HepG2 (cell line): ENCODE data around the gene STRADA. TPM values are rescaled to one million over a fixed set of nuclear protein-coding genes. Genes with fewer than 3 reads are reported as not detected.

Experiments
- ATF4 ChIP-seq, 2 experiments: fragments of 450-650 bp in 1 of 2; sonication (generic) in 1 of 2; formaldehyde crosslinking; IDR thresholded peaks; 2 replicates each; pipeline versions ENCODE4 v1.5.0 to v1.8.0; 2020 to 2022; ENCODE audit warnings: mild to moderate bottlenecking in 1 of 2, missing genetic modification reagents in 1 of 2
- JUND ChIP-seq: sonication (generic); formaldehyde crosslinking; IDR thresholded peaks from 2 replicates; pipeline ENCODE4 v1.8.0; 2022; ENCODE audit warnings: mild to moderate bottlenecking, missing genetic modification reagents
- KLF6 ChIP-seq: IDR thresholded peaks from 2 replicates; pipeline ENCODE4 v1.8.0; 2016; ENCODE audit warnings: missing biosample characterization, missing genetic modification reagents
- MED13 ChIP-seq: sonication (generic); formaldehyde crosslinking; IDR thresholded peaks from 2 replicates; pipeline ENCODE4 v1.5.0; 2020; ENCODE audit warnings: missing genetic modification reagents
- MIER2 ChIP-seq: IDR thresholded peaks from 2 replicates; pipeline ENCODE4 v1.6.1; 2016; ENCODE audit warnings: missing biosample characterization, missing genetic modification reagents
- PITX1 ChIP-seq: sonication (generic); formaldehyde crosslinking; IDR thresholded peaks from 2 replicates; pipeline ENCODE4 v1.5.1; 2020; ENCODE audit warnings: mild to moderate bottlenecking, missing genetic modification reagents
- PRMT3 ChIP-seq: sonication (generic); formaldehyde crosslinking; IDR thresholded peaks from 2 replicates; pipeline ENCODE4 v1.8.1; 2022; ENCODE audit warnings: low read depth, mild to moderate bottlenecking, moderate library complexity, missing genetic modification reagents, borderline replicate concordance
- ZBTB43 ChIP-seq: sonication (generic); formaldehyde crosslinking; conservative IDR thresholded peaks from 2 replicates; pipeline ENCODE4 v1.4.0; 2020; ENCODE audit warnings: missing genetic modification reagents
- ZNF224 ChIP-seq: sonication (generic); formaldehyde crosslinking; IDR thresholded peaks from 2 replicates; pipeline ENCODE4 v1.5.0; 2020; ENCODE audit warnings: mild to moderate bottlenecking, missing genetic modification reagents
- ZNF225 ChIP-seq: sonication (generic); formaldehyde crosslinking; IDR thresholded peaks from 2 replicates; pipeline ENCODE4 v1.4.0; 2020; ENCODE audit warnings: mild to moderate bottlenecking, missing genetic modification reagents
- ZNF513 ChIP-seq: sonication (generic); formaldehyde crosslinking; conservative IDR thresholded peaks from 2 replicates; pipeline ENCODE4 v1.5.0; 2020; ENCODE audit warnings: missing genetic modification reagents
- ZNF574 ChIP-seq: sonication (generic); formaldehyde crosslinking; IDR thresholded peaks from 2 replicates; pipeline ENCODE4 v1.4.0; 2020; ENCODE audit warnings: missing genetic modification reagents
- polyA plus RNA-seq, 8 experiments: library from polyadenylated mRNA; depleted of rRNA in 3 of 8; stranded (reverse) in 7 of 8; unstranded in 1 of 8; fragments of >200 nt; fragmentation: Illumina TruSeq in 4 of 8; extraction: Trizol in 4 of 8; gene quantifications; 2 replicates each; pipeline versions ENCODE4 v1.2.1 to v1.2.3, GENCODE V29; 2011 to 2016; ENCODE audit warnings: low read depth in 4 of 8, missing spikeins in 1 of 8, mixed read lengths in 1 of 8; ENCODE audit not compliant: insufficient read depth in 1 of 8
- total RNA-seq, 5 experiments: library from RNA; depleted of rRNA; stranded (reverse); fragments of >200 nt; fragmentation: Illumina TruSeq; extraction: Trizol; gene quantifications; 2 replicates each; pipeline ENCODE4 v1.2.3, GENCODE V29; 2016; ENCODE audit warnings: low read depth in 1 of 5

The STRADA gene
- total and polyA plus RNA-seq, 2 of the 13 experiments (the other 11 are each of a cell fraction or from before 2014, with no cell fraction given): 17.6 to 17.9 TPM

- TF ChIP-seq ZNF574 (peak; percentile 98), ZNF513 (CRISPR knock-in tag) (peak; percentile 85; the same call in 1 of the 2 replicates), JUND (CRISPR knock-in tag) (peak; percentile 89), PITX1 (CRISPR knock-in tag) (peak; percentile 78), ATF4 (CRISPR knock-in tag; IDR thresholded peaks at IDR 0.05) (peak in 1 of 2 experiments; percentile 79; a peak in 2 of 4 replicates), ZBTB43 (peak; percentile 80; the same call in 1 of the 2 replicates), PRMT3 (CRISPR knock-in tag) (0 out of 2 replicates have a peak, but pooled peaks have one; percentile 22), MED13 (CRISPR knock-in tag) (peak; percentile 40; the same call in 1 of the 2 replicates), ZNF225 (CRISPR knock-in tag) (peak; percentile 93; the same call in 1 of the 2 replicates), MIER2 (no peak), ZNF224 (CRISPR knock-in tag) (peak; percentile 99; the same call in 1 of the 2 replicates), KLF6 (CRISPR knock-in tag) (peak; percentile 79)
These were observed 31.9 kb upstream of the STRADA start, which contains the start of gene CCDC47 (continued) for GRCh38 chr17:63773272-63774140.
